NT2/D1 (cell line): Measurements from ENCODE around the gene PPARA.

Experiments
- SUZ12 ChIP-seq: IDR thresholded peaks from 2 replicates; pipeline ENCODE4 v1.6.1; 2011; ENCODE audit not compliant: insufficient read length, insufficient read depth; ENCODE audit errors: extremely low read depth
- YY1 ChIP-seq: IDR thresholded peaks from 2 replicates; pipeline ENCODE4 v1.6.1; 2011; ENCODE audit not compliant: insufficient read length, insufficient read depth
- ZNF274 ChIP-seq: IDR thresholded peaks from 2 replicates; pipeline ENCODE4 v1.6.1; 2011; ENCODE audit warnings: mild to moderate bottlenecking, low read depth, low read length

- no peak for TF ChIP-seq ZNF274
- no peak for TF ChIP-seq YY1
- TF ChIP-seq SUZ12: no peak
Measured at GRCh38 chr22:46145896-46146295, 4.4 kb upstream of the PPARA start.
